B cell (primary cell): Measurements from ENCODE around the gene SETD9. TPM values are rescaled to one million over a fixed set of nuclear protein-coding genes. Genes with fewer than 3 reads are reported as not detected.

Experiments
- ATAC-seq: fragments of 200-7000 bp; cut with Tn5 transposase; one replicate; pipeline ENCODE4 v1.10.0; 2021; ENCODE audit warnings: low read depth, mild to moderate bottlenecking, moderate number of reproducible peaks, moderate library complexity
- CTCF ChIA-PET: fragments of 350-600 bp; sonication (Branson Sonifier 250); formaldehyde crosslinking; loops from one replicate; lab custom pipeline; 2021; ENCODE audit warnings: antibody characterized with exemption, inconsistent platforms; lab: Charles Lee
- POLR2A ChIA-PET: fragments of 350-600 bp; sonication (Branson Sonifier 250); formaldehyde crosslinking; loops from one replicate; lab custom pipeline; 2021; ENCODE audit warnings: antibody characterized with exemption; lab: Charles Lee
- DNase-seq: peaks from one replicate; pipeline ENCODE4 v3.0.0; 2013
- H2AFZ ChIP-seq: 2 replicates; pipeline ENCODE4 v1.6.1; 2012; ENCODE audit warnings: mild to moderate bottlenecking, low read depth, low read length; ENCODE audit not compliant: insufficient read depth, poor library complexity, severe bottlenecking
- H3K27ac ChIP-seq, 2 donors: 1 replicate in 1 of 2; 2 replicates in 1 of 2; pipeline ENCODE4 v1.5.1; 2012 to 2013; ENCODE audit warnings: low read length in 2 of 2, mild to moderate bottlenecking in 2 of 2, moderate library complexity in 1 of 2
- H3K27me3 ChIP-seq, 4 experiments: fragments of 200-600 bp in 1 of 4; sonication (generic) in 1 of 4; replicated peaks in 1 of 4; 1 replicate in 2 of 4; 2 replicates in 2 of 4; pipeline versions ENCODE4 v1.6.1 to v1.7.0; 2013 to 2016; ENCODE audit warnings: low read length in 3 of 4, mild to moderate bottlenecking in 2 of 4, mixed read lengths in 1 of 4, moderate library complexity in 1 of 4; ENCODE audit not compliant: insufficient read depth in 4 of 4, control insufficient read depth in 3 of 4; ENCODE audit errors: control extremely low read depth in 1 of 4
- H3K36me3 ChIP-seq, 2 experiments: replicated peaks in 1 of 2; 1 replicate in 1 of 2; 2 replicates in 1 of 2; pipeline versions ENCODE4 v1.6.1 to v1.7.1; 2013; ENCODE audit warnings: low read length in 1 of 2; ENCODE audit not compliant: insufficient read depth in 2 of 2, control insufficient read depth in 1 of 2; ENCODE audit errors: control extremely low read depth in 1 of 2, extremely low read depth in 1 of 2
- H3K4me1 ChIP-seq, 2 donors: fragments of 200-600 bp in 1 of 2; sonication (generic) in 1 of 2; 1 replicate in 1 of 2; 2 replicates in 1 of 2; pipeline versions ENCODE4 v1.5.1 to v1.6.1; 2013 to 2017; ENCODE audit warnings: low read length in 2 of 2; ENCODE audit not compliant: control insufficient read depth in 2 of 2, insufficient read depth in 2 of 2
- H3K4me2 ChIP-seq: replicated peaks from 2 replicates; pipeline ENCODE3; 2012; ENCODE audit warnings: mild to moderate bottlenecking, low read depth, low read length; ENCODE audit not compliant: poor library complexity, severe bottlenecking
- H3K4me3 ChIP-seq, 5 experiments: fragments of 200-600 bp in 1 of 5; sonication (generic) in 1 of 5; 1 replicate in 3 of 5; 2 replicates in 2 of 5; pipeline versions ENCODE4 v1.5.1 to v1.7.0; 2011 to 2016; ENCODE audit warnings: low read length in 4 of 5, mild to moderate bottlenecking in 4 of 5, low read depth in 2 of 5, control low read depth in 1 of 5, moderate library complexity in 1 of 5; ENCODE audit not compliant: insufficient read depth in 1 of 5; ENCODE audit errors: control extremely low read depth in 1 of 5, extremely low read depth in 1 of 5
- H3K79me2 ChIP-seq: fragments of 200-600 bp; sonication (generic); one replicate; pipeline ENCODE4 v1.6.0; 2016; ENCODE audit warnings: low read length; ENCODE audit not compliant: control insufficient read depth, insufficient read depth
- H3K9ac ChIP-seq: fragments of 200-600 bp; sonication (generic); 2 replicates; pipeline ENCODE4 v1.6.1; 2017; ENCODE audit warnings: mild to moderate bottlenecking, low read length, moderate library complexity
- H3K9me3 ChIP-seq, 3 donors: one replicate each; pipeline versions ENCODE4 v1.6.1 to v1.7.1; 2013; ENCODE audit warnings: low read length in 2 of 3; ENCODE audit not compliant: control insufficient read depth in 2 of 3, insufficient read depth in 1 of 3; ENCODE audit errors: control extremely low read depth in 1 of 3
- H4K20me1 ChIP-seq: 2 replicates; pipeline ENCODE4 v1.6.0; 2012; ENCODE audit warnings: mild to moderate bottlenecking, low read length; ENCODE audit not compliant: insufficient read depth, control insufficient read depth, poor library complexity, severe bottlenecking
- H3K27ac Mint-ChIP-seq: one replicate; pipeline ENCODE4 v1.8.0; 2021; ENCODE audit warnings: mixed read lengths
- H3K27me3 Mint-ChIP-seq: one replicate; pipeline ENCODE4 v1.8.0; 2021; ENCODE audit warnings: mixed read lengths
- H3K4me1 Mint-ChIP-seq: one replicate; pipeline ENCODE4 v1.8.0; 2021; ENCODE audit warnings: mixed read lengths
- H3K4me3 Mint-ChIP-seq: one replicate; pipeline ENCODE4 v1.8.0; 2021; ENCODE audit warnings: mixed read lengths
- H3K9me3 Mint-ChIP-seq: one replicate; pipeline ENCODE4 v1.8.0; 2022; ENCODE audit warnings: mixed read lengths; ENCODE audit not compliant: insufficient read depth
- CTCF ChIP-seq: fragments of 200-600 bp; IDR thresholded peaks from one replicate; pipeline ENCODE4 v1.8.0; 2022; ENCODE audit warnings: antibody characterized with exemption, mild to moderate bottlenecking
- EZH2 ChIP-seq: IDR thresholded peaks from 2 replicates; pipeline ENCODE4 v1.6.1; 2012; ENCODE audit warnings: borderline replicate concordance, low read depth, mild to moderate bottlenecking, moderate library complexity, low read length; ENCODE audit not compliant: insufficient read depth, poor library complexity, severe bottlenecking
- WGBS: methylation state at CpG from one replicate; pipeline ENCODE4 v1.1.5; 2013; ENCODE audit warnings: missing lambda C conversion rate; ENCODE audit not compliant: insufficient coverage; 5-methylcytosine and 5-hydroxymethylcytosine counted together
- intact Hi-C: fragments of 100-400 bp; cut with micrococcal nuclease; formaldehyde crosslinking; loops from one replicate; pipeline ENCODE4 v1.10.0; 2022
- polyA plus RNA-seq: library from polyadenylated mRNA; depleted of rRNA; stranded (reverse); fragments of >200 nt; gene quantifications from 2 replicates; pipeline ENCODE4 v1.2.3, GENCODE V29; 2012
- total RNA-seq, 2 donors: library from RNA; stranded (reverse); fragments of 120-200 nt in 1 of 2; gene quantifications; 1 replicate in 1 of 2; 2 replicates in 1 of 2; pipeline versions ENCODE4 v1.2.3 to v1.2.4, GENCODE V29; 2013 to 2022

Gene SETD9
- total and polyA plus RNA-seq, 2 donors (not counting 1 experiment from before 2014, with no cell fraction given) = 5.0 to 7.2 TPM

DNA sequence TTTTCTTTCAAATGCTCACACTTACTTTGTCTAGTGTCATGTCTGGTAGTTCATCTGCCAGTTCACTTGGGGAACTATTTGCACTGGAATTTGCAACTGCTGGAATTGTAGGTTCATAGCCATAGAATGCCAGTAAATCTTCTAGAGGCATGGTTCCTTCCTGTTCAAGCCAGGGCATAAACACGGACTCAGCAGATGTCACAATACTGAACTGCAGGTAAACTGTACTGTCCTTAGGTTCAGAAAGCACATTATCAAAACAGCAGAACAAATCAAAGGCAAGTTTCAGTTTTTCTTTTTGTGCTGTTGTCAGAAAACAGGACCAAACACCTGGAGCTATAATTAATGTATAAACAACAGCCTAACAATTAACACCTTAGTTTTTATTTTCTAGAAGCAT is 29.5 kb downstream of the SETD9 start:
- ATAC-seq (no peak), DNase-seq (no peak)
- POLR2A ChIA-PET = no interaction called here
- H4K20me1 ChIP-seq = no peaks in the 10 kb centered on the region
- Mint-ChIP-seq H3K27me3 (no peaks in the 10 kb centered on the region), H3K4me1 (no peaks in the 10 kb centered on the region), H3K4me3 (no peak overlapping the region), H3K27ac (no peak overlapping the region), H3K9me3 (no peaks in the 10 kb centered on the region)
- CTCF ChIA-PET = interaction anchor here (1.0 kb wide), 1 partner anchor 199 kb away, joined by 4 read pairs; no protein-coding TSS in a partner anchor
- intact Hi-C loops = no loop called here
- H2AFZ ChIP-seq = no peak overlapping the region
- no peak overlapping the region for H3K27ac ChIP-seq
- no peak overlapping the region for H3K9ac ChIP-seq
- H3K4me1 ChIP-seq = no peaks in the 10 kb centered on the region
- H3K4me2 ChIP-seq = no peak overlapping the region
- no peak overlapping the region for H3K4me3 ChIP-seq
- peaks cover 8 to 72% of the 10 kb centered on the region in 2 experiments for H3K36me3 ChIP-seq
- no peak for TF ChIP-seq EZH2
- TF ChIP-seq CTCF = no peak
- H3K27me3 ChIP-seq = no peaks in the 10 kb centered on the region
- WGBS = 100% methylated on average over 1 of the region's 1 CpG
- no peaks in the 10 kb centered on the region for H3K9me3 ChIP-seq
- peaks cover 5% of the 10 kb centered on the region for H3K79me2 ChIP-seq

DNA sequence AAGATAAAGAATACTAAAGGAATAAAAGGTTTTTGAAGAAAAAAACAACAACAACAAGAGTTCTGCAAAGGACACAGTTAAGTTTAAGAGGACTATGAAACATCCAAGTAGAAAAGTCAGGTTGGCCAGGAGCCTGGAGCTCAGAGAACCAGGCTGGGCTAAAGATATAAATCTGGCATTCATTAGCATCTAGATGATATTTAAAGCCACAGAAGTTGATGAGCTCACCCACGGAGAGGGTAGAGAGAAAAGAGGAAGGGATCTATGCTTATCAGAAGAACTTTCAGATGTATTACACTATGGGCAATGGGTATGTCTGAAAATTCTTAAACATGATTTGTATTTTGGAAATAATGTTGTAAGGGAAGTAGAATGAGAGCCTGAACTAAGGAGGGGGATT is 32.6 kb downstream of the SETD9 start:
- no peak for DNase-seq
- no peak overlapping the region for H3K27ac ChIP-seq
- no peak overlapping the region for H3K9ac ChIP-seq
- CTCF ChIA-PET = no interaction called here
- no peaks in the 10 kb centered on the region for H3K4me1 ChIP-seq
- no peaks in the 10 kb centered on the region for H3K27me3 Mint-ChIP-seq
- peaks cover 8% of the 10 kb centered on the region for H3K79me2 ChIP-seq
- H3K9me3 Mint-ChIP-seq = no peaks in the 10 kb centered on the region
- TF ChIP-seq EZH2 (no peak), CTCF (no peak)
- H3K9me3 ChIP-seq = no peaks in the 10 kb centered on the region
- no peak overlapping the region for H3K4me3 ChIP-seq
- H3K4me1 Mint-ChIP-seq = no peaks in the 10 kb centered on the region
- no peak for ATAC-seq
- intact Hi-C loops = no loop called here
- H3K4me2 ChIP-seq = no peak overlapping the region
- peaks cover 0 to 51% of the 10 kb centered on the region in 2 experiments for H3K36me3 ChIP-seq
- no peak overlapping the region for H2AFZ ChIP-seq
- H3K4me3 Mint-ChIP-seq = no peak overlapping the region
- H4K20me1 ChIP-seq = no peaks in the 10 kb centered on the region
- H3K27me3 ChIP-seq = no peaks in the 10 kb centered on the region
- POLR2A ChIA-PET = no interaction called here
- WGBS = 60% methylated on average over 1 of the region's 1 CpG
- H3K27ac Mint-ChIP-seq = no peak overlapping the region
